Dedifferentiated amniotic fluid mesenchymal stem cell (primary cell): ENCODE results near the gene WDR55.
"Not testable (repeated sequence)": the region's sequence is repeated elsewhere in the genome, so short reads cannot be mapped to it uniquely, and the experiment has no call there.

Experiments
- DNase-seq: peaks from one replicate; pipeline ENCODE4 v3.0.0-alpha.2; 2016; ENCODE audit errors: extremely low spot score

WDR55 gene

GRCh38 chr5:140710899-140711552 is 46.3 kb downstream of the WDR55 start:
- DNase-seq: peak; percentile 98

- DNase-seq: no peak
Measured at GRCh38 chr5:140711794-140712193, 47.1 kb downstream of the WDR55 start.

- DNase-seq: no peak
Measured at GRCh38 chr5:140713562-140714094, 48.9 kb downstream of the WDR55 start.

GRCh38 chr5:140716238-140716637 is 51.5 kb downstream of the WDR55 start:
- not testable (repeated sequence) for DNase-seq

DNA sequence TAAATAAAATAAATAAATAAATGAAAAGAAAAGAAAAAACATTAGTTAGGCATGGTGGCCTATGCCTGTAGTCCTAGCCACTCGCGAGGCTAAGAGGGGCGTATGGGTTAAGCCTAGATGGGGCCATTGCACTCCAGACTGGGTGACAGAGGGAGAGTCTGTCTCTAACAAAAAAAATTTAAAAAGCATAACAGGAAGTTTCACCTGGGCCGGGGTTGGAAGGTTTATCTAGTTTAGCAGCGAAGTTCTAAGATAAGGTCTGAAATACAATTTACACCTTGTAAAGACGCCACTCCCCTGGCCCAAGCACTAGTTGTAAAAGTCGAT is 53.5 kb downstream of the WDR55 start:
- DNase-seq: no peak

DNA sequence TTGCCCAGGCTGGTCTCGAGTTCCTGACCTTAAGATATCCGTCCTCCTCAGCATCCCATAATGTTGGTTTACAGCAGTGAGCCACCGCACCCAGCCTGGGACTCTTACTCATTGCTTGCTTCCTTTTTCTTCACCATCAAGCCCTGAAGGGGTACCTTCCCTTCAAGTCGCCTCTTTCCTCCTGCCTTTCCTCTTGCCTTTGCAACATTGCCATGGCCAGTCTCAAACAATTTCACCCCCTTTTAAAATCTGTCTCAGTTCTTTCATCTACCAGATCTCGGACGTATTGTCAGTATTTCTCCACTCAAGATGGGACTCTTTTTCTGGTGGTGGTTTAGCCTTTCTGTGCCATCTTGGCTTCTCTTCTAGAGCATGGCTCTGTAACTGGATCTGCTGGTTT is 56.0 kb downstream of the WDR55 start:
- DNase-seq: not testable (repeated sequence)

GRCh38 chr5:140721395-140721794 is 56.7 kb downstream of the WDR55 start:
- not testable (repeated sequence) for DNase-seq
